OCI-M2 (cell line): ENCODE measurements around the gene CMTM8.

Experiments used
- DNase-seq: peaks from one replicate; lab custom pipeline; 2025; ENCODE audit not compliant: unreplicated experiment; lab: John Stamatoyannopoulos, UW

CMTM8 gene

GRCh38 chr3:32305361-32305876 is 66.9 kb downstream of the CMTM8 start:
- DNase-seq = no peak

GRCh38 chr3:32306072-32306471 is 67.6 kb downstream of the CMTM8 start:
- DNase-seq = no peak

- no peak for DNase-seq
Measured at GRCh38 chr3:32307591-32307990, 69.1 kb downstream of the CMTM8 start.

GRCh38 chr3:32308378-32308777 is 69.9 kb downstream of the CMTM8 start:
- no peak for DNase-seq

GRCh38 chr3:32309654-32310242 is 71.3 kb downstream of the CMTM8 start:
- DNase-seq = no peak

GRCh38 chr3:32310336-32310735 is 71.9 kb downstream of the CMTM8 start:
- DNase-seq = no peak

- DNase-seq = no peak
Measured at GRCh38 chr3:32310918-32311839, 72.7 kb downstream of the CMTM8 start.

GRCh38 chr3:32312251-32312650 is 73.8 kb downstream of the CMTM8 start:
- DNase-seq = no peak

- DNase-seq = no peak
Measured at GRCh38 chr3:32313169-32313568, 74.7 kb downstream of the CMTM8 start.

GRCh38 chr3:32313723-32314473 is 75.4 kb downstream of the CMTM8 start:
- DNase-seq = no peak

- no peak for DNase-seq
Measured at GRCh38 chr3:32315441-32315840, 77.0 kb downstream of the CMTM8 start.

- DNase-seq = no peak
Measured at GRCh38 chr3:32316319-32316718, 77.8 kb downstream of the CMTM8 start.

GRCh38 chr3:32316976-32317375 is 78.5 kb downstream of the CMTM8 start:
- no peak for DNase-seq

GRCh38 chr3:32319607-32320006 is 81.1 kb downstream of the CMTM8 start:
- DNase-seq = no peak

- DNase-seq = no peak
Measured at GRCh38 chr3:32320080-32320479, 81.6 kb downstream of the CMTM8 start.

- DNase-seq = no peak
Measured at GRCh38 chr3:32321095-32321790, 82.8 kb downstream of the CMTM8 start.

GRCh38 chr3:32322311-32322710 is 83.8 kb downstream of the CMTM8 start:
- DNase-seq = no peak

- DNase-seq = no peak
Measured at GRCh38 chr3:32323604-32324003, 85.1 kb downstream of the CMTM8 start.

- no peak for DNase-seq
Measured at GRCh38 chr3:32325201-32325600, 86.7 kb downstream of the CMTM8 start.

- no peak for DNase-seq
Measured at GRCh38 chr3:32325927-32326326, 87.4 kb downstream of the CMTM8 start.

GRCh38 chr3:32326795-32327194 is 88.3 kb downstream of the CMTM8 start:
- DNase-seq = no peak
